Hematopoietic multipotent progenitor cell (in vitro differentiated cells): ENCODE measurements around the gene MYNN. TPM values are rescaled to one million over a fixed set of nuclear protein-coding genes. Genes with fewer than 3 reads are reported as not detected.

Source experiments
- DNase-seq, 3 donors: peaks; one replicate each; pipeline ENCODE4 v3.0.0-alpha.2; 2011 to 2015; ENCODE audit warnings: low read depth in 2 of 3, low spot score in 2 of 3
- total RNA-seq: library from RNA; depleted of rRNA; stranded (reverse); fragments of >200 nt; gene quantifications from one replicate; pipeline ENCODE4 v1.2.3, GENCODE V29; 2012

The MYNN gene
- total RNA-seq, 1 donor: 13.5 TPM

DNA sequence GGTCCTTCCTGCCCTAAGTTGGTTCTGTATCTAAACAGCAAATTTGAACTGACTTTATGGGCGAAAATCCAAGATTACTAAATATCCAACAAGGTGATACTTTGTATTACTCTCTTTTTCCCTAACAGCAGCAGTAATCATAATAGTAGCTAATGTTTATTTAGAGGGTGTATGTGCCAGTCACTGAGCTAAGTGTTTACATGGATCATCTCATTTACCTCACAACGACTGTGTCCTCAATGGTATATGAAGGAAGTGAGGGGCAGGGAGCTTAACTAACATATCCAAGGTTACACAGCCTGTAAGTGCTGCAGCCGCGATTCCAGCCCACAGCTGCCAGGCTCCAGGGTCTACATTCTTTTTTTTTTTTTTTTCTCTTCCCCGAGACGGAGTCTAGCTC lies 49.8 kb downstream of the MYNN start:
- no peak for DNase-seq

DNA sequence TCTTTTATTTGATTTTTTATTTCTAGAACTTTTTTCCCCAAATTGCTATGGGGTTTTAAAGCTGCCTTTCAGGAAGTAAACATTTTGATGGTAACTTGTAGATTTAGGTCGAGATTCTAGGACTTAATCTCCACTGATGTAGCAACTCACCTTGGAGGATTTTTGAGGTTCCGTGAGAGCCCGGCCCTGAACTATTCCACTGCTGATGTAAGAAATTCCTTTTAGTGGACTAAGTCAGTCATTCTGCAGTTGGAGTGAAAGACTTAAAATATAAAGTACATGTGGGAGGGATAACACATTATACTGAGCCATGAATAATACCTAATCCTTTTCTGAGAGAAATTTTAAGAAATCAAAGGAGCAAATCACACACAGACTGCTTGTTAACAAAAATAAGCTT lies 52.1 kb downstream of the MYNN start:
- DNase-seq: no peak

DNA sequence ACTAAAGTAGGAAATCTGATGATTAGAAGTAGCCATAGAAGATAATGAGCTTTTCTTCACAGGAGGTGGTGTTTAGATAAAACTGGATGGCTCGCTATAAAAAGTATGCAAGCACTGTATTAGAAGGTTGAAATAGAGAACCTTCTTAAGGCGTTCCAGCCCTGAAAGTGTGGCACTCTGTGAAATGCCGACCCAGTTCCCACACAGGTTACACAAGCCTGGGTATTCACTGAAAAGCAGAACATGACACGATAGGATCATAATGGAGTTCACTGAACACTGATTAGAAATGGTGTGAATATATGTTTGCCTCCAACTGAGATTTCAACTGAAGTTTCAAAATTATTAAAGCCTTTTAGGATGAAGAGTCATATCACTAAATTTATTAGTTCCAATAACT lies 54.5 kb downstream of the MYNN start:
- DNase-seq: no peak

DNA sequence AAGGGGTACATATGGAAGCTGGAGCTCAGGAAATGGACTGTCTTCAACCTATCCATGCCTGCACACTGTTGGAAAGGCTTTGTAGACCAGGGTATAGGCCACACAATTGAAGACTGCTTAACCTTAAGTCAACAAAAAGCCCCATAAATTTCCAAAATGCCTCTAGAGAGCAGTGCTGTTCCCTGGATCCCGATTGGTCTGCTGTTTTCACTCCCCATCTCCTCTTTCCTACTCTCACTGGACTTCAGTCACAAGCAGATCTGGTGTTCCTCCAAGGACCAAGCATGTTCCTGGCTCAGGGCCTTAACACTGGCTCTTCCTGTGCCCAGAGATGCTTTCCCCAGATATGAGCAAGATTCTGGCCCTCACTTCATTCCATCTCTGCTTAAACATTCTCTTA lies 62.3 kb downstream of the MYNN start:
- no peak for DNase-seq

DNA sequence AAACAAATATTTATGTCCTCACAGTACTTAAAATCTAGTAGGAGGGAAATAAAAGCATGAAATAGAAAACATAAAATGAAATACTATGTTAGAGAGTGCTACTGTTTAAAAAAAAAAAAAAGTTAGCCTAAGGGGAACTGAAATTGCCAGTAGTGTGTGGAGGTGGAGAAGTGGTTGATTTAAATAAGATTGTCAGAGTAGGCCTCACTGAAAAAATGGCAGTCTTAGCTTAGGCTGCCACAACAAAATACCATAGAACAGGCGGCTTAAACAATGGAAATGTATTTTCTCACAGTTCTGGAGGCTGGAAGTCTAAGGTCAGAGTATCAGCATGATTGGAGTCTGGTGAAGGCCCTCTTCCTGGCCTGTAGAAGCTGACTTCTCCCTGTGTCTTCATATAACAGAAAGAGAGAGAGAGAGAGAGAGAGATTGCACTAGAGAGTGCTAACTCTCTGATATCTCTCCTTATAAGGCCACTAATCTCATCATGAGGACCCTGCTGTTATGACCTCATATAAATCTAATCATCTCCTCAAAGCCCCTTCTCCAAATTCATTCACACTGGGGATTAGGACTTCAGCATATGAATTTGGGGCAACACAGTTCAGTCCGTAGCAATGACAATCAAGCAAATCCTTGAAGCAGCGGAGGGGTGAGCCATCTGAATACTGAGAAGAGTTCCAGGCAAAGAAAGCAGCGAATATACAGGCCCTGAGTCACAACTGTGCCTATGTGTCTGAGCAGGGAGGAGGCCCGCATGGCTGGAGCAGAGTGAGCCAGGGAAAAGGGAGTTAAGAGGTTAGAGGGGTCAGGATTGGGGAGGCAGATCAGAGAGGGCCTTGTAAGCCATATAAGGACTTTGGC lies 63.1 kb downstream of the MYNN start:
- DNase-seq: no peak

DNA sequence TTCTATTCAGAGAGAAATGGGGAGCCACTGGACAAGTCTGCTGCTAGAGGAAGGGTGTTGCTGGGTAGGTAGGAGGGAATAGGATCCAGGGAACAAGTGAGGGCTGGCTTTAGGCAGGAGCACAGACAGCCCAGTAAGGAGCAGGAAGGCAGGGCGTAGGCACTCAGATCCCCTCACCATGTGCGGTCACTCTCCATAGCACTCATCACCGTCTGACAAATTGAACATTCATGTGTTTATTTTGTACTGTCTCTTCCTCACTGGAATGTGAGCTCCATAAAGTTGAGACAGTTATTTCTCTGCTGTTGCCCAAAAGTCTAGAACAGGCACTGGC lies 63.7 kb downstream of the MYNN start:
- no peak for DNase-seq

DNA sequence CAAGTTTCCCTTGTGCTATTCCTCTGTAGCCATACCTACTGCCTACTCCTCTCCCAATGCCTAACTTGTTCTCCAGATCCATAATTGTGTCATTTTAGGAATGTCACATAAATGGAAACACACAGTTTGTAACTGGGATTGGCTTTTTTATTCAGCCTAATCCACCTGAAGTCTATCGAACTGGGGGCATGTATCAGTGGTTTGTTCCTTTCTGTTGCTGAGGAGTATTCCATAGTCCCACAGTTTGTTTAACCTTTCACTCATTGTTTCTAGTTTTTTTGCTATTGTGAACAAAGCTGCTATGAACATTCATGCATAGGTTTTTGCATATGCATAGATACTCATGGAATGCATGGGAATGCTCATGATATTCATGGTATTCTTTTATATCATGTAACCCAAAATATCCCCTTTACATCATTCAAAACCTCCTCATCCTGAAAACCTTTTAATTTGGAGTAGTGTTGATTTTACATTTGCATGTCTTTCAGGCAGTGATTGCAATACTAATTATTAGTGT lies 65.4 kb downstream of the MYNN start:
- DNase-seq: no peak

Other genes with a start within 250 kb of the MYNN start
- gene MECOM, start 109.7 kb upstream of the MYNN start, total RNA-seq: 27.7 TPM
- gene TERC, start 8.3 kb upstream of the MYNN start, total RNA-seq: 149 TPM
- gene ACTRT3, start 3.8 kb upstream of the MYNN start, total RNA-seq: 2.4 TPM
- under 0.01 TPM for gene LRRIQ4, start 39.5 kb downstream of the MYNN start, total RNA-seq
- gene LRRC34, start 39.5 kb downstream of the MYNN start, total RNA-seq: 6.7 TPM
- gene LRRC31, start 96.5 kb downstream of the MYNN start, total RNA-seq: not detected
- gene SAMD7, start 138.2 kb downstream of the MYNN start, total RNA-seq: not detected
- gene SEC62, start 193.4 kb downstream of the MYNN start, total RNA-seq: 11.3 TPM